Umbilical cord (tissue), 2 donors: Measurements from ENCODE around the gene NDUFS1. TPM values are rescaled to one million over a fixed set of nuclear protein-coding genes. Genes with fewer than 3 reads are reported as not detected.
"Not testable (repeated sequence)": the region's sequence is repeated elsewhere in the genome, so short reads cannot be mapped to it uniquely, and the experiment has no call there.

Source experiments
- DNase-seq: peaks from one replicate; pipeline ENCODE4 v3.0.0-alpha.2; 2015; ENCODE audit warnings: low spot score
- total RNA-seq: library from RNA; depleted of rRNA; stranded (reverse); fragments of >200 nt; gene quantifications from one replicate; pipeline ENCODE4 v1.2.3, GENCODE V29; 2014; ENCODE audit warnings: low replicate concordance; ENCODE audit not compliant: insufficient read depth

NDUFS1 gene
- 81.1 TPM for total RNA-seq

DNA sequence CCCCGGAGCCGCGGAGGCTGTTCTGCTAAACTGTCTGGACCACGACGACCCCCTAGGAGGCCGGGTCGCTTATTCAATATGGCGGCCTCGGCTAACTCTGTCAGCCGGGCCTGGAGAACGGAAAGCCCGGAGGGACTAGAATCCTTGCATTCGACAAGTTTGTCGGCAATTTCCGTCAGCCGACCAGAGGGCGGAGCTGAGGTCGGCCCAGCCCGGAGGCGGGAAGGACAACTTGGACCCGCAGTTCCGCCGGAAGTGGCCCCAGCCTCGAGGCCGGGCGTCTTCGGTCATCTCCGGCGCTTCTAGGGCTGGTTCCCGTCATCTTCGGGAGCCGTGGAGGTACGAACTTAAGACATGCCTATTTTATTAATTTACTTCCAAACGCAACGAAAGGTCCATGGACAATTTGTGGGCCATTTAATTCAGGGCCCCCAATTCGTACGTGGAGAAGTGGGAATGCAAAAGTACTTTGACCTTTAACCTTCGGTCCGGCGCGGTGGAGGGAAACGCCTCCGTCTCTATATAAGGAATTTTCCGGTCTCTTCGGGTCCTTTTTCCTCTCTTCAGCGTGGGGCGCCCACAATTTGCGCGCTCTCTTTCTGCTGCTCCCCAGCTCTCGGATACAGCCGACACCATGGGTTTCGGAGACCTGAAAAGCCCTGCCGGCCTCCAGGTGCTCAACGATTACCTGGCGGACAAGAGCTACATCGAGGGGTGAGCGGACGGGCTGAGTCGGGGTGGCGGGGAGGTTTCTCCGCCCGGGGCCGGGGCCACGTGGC is at the start of gene NDUFS1, which contains the start of gene EEF1B2:
Gene NDUFS1 (minus strand): TSS at position 99 of the 779 bp plus-strand sequence. CDS start 5,766 bp downstream, outside the sequence.
Gene EEF1B2 (plus strand): TSS at position 550 of the 779 bp plus-strand sequence. CDS start 85 bp downstream, at position 635.
- DNase-seq, result peak; percentile 99

DNA sequence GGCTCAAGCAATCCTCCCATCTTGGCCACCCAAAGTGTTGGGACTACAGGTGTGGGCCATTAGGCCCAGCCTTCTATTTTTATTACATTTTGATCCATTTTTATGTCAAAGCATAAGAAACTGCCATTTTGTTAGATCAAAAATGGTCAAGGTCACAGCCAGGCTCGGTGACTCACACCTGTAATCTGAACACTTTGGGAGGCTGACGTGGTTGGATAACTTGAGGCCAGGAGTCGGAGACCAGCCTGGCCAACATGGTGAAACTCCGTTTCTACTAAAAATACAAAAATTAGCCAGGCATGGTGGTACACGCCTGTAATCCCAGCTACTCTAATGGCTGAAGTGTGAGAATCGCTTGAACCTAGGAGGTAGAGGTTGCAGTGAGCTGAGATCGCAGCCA is 49.7 kb upstream of the NDUFS1 start:
- no peak for DNase-seq

DNA sequence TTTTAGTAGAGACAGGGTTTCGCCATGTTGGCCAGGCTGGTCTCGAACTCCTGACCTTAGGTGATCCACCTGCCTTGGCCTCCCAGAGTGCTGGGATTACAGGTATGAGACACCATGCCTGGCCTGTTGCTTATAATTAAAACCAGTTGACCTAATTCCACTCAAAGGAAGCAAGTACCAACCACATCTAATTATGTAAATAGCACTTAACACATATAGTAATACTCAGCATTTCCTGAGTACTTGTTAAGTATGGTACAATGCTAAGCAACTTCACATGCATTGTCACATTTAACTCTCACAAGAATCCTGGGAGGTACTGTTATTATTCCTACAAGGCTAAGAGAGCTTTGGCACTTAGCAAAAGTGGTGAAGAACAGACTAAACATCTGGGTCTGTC is 48.1 kb upstream of the NDUFS1 start:
- DNase-seq, result not testable (repeated sequence)

DNA sequence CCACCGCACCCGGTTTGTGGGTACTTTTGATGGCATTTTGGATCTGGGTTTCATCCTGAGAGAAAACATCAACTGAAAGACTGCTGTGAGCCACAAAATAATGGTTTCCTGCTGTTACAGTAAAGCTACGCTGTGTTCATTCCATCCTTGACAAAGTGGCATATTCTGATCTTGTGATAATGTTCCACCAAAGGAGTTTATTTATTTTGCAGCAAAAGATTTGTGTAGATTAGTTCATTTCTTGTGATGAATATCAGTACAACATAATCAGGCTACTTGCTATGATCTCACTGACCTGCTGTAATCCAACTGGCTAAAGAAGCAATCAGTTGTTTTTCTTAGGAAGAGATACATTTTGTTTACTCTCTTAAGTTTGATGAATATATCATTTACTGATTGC is 45.5 kb upstream of the NDUFS1 start:
- DNase-seq, result no peak

DNA sequence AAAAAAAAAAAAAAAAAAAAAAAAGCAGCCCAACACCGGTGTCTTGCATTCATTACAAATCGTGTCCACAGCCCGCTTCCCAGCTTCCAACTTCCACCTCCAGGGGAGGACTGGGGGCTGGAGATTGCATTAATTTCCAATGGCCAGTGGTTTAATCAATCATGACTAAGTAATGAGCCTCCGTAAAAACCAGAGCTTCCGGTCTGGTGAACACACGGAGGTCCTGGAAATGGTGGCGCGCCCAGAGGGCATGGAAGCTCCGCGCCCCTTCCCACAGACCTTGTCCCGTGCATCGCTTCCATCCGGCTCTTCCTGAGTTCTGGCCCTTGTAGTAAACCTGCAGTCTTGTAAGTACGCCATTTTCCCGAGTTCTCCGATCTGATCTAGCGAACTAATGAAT is 44.1 kb upstream of the NDUFS1 start:
- DNase-seq, result no peak

DNA sequence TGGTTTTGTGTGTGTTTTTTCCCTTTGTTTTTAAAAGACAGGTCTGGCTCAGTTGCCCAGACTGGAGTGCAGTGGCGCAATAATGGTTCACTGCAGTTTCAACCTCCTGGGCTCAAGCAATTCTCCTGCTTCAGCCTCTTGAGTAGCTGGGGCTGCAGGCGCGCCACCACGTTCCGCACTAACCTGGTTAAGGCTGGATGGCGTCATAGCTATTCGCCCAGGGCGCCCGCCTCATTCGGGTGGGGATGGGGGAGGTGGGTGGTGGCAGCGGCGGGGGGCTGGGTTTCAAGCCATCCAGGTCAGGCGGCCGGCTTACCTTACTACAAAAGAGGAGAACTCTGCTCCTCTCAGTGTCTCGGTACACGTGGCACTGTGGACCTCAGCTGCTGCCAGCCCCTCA is 43.2 kb upstream of the NDUFS1 start:
- no peak for DNase-seq

DNA sequence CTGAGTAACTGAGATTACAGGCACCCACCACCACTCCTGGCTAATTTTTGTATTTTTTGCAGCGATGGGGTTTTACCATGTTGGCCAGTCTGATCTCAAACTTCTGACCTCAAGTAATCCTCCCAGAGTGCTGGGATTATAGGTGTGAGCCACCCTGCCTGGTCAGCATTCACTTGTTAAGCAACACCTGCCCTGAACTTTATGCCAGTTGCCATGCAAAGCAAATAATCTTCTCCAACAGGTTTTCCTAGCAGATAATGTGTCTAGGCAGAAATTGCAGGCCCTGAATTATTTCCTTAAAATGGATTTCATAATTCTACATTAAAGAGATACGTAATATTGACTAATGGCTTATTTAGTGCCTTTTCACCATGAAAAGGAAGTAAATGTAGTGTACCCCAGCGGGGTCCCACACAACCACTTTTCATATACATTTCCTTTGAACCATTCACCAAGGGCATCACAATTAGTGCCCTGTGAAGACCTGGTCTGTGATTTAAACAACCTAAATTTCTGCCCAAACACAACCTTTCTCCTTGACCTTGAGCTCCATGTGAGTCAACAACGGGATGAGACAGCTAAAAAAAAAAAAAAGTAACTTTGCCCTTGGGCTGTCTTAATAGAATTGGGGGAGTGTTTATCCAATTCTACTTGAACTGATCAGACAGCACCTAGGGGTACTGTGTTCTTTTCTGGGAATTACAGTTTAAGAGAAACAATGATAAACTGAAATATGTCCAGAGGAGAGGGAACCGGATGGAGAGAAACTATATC is 42.0 kb upstream of the NDUFS1 start:
- DNase-seq, result no peak

DNA sequence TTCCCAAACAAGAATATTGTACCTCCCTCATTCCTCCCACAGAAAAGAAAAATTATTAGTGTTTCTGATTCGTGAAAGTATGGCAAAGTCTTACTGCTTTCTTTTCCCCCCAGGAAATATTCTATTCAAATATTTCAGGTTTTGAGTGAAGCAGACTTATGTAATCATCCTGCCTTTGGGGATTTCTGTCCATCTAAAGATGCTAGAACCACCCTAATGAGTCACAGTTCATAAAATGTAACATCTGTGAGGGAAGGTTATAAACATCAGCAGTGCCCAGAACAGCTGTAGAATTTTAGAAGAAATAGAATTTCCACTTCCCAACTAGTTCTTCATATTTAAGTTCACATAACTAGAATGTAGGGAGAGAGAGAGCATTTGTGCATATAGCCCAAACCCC is 39.4 kb upstream of the NDUFS1 start:
- peak; percentile 71 for DNase-seq

DNA sequence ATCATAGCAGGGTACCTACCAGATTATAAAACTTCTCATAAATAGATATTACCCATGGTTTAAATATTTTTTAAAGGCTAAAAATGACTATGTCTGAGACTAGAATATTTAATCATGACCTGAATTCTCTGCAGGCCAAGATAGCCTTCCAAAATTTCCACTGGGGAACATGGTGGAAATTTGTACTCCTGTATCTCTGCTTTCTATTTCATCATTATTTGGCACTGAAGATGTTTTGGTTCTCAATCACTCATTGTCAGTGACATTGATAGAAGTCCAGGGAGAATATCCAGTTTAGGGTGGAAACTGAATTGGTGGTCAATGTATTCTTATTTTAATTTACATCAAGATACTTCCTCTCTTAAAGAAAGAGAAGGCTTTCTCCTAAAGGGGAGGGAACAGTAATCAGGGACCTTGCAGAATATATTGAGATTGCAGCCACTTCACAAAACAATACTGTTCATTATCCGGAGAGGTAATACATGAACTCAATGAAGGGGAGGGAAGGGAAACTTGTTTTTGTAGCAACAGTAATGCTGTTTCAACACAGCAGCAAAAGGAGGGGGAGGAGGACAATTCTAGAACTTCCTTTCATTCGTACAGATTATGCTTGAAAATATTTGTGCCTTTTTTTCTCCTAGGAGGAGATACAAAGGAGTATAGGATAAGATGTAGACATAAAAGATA is 34.6 kb upstream of the NDUFS1 start:
- no peak for DNase-seq

DNA sequence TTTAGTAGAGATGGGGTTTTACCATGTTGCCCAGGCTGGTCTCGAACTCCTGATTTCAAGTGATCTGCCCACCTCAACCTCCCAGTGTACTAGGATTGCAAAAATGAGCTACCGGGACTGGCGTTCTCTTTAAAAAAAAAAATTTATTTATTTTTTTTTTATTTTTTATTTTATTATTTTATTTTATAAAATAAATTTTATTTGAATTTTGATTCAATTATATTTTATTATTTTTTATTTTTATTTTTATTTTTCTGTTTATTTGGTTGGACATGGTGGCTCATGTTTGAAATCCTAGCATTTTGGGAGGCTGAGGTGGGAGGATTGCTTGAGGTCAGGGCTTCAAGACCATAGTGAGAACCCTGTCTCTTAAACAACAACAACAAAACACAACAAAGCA is 32.9 kb upstream of the NDUFS1 start:
- no peak for DNase-seq

DNA sequence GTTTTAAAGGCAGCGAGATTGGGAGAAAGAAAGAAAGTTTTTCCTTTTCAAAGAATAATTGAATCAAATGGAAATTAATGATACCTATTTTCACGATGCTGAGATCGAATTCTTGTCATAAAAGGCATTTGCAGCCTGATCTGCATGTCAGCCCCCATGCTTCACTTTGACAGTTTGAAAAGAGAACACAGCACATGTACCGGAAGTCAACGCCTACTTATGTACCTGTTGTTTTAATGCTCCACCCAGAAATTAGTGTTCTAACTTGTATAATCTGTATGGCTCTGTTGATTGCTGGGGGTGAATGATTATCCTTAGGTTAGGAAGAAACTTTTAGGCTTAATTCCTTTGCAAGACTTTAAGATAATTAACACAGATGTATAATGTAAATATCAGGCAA is 31.4 kb upstream of the NDUFS1 start:
- no peak for DNase-seq

DNA sequence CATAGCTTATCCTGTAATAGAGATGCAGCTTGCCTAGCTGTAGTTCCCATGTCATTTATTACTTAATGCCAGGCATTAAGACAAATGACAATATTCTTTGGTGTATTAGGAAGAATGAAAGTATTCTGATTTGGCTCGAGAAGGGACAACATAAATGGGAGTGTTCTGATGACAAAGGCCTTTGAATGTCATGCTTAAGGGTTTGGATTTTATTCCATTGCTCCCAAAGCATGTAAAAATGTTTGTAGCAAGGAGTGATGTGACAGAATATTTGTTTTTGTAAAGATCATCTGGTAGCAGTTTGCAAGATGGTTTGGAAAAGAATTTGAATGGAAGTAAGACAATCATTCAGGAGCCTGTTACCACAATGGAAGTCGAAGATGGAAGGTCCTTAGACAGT is 30.9 kb upstream of the NDUFS1 start:
- no peak for DNase-seq

DNA sequence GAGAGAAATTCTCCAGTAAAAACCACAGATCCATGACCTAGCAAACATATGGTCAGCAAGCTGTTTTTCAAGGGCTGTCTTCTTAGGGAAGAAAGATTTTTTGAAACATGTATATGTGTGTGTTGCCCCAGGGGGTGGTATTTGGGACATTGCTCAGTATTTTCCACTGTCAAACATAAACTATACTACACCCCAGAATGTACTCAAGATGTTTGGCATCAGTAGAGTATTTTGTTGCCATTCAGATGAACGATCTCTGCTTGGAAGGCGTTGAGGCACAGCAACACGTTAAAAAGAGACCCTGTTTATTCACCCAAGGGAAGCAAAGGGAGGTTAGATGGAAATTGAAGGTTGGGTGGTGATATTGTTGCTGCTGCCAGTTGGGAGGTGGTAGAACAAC is 30.4 kb upstream of the NDUFS1 start:
- DNase-seq, result no peak

DNA sequence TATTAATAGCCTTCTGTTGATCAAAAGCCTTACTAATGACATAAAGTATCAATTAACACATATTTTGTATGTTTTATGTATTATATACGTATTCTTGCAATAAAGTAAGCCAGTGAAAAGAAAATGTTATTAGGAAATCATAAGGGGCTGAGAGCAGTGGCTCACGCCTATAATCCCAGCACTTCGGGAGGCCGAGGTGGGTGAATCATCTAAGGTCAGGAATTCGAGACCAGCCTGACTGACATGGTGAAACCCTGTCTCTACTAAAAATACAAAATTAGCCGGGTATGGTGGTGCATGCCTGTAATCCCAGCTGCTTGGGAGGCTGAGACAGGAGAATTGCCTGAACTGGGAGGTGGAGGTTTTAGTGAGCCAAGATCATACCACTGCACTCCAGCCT is 22.3 kb upstream of the NDUFS1 start:
- DNase-seq, result not testable (repeated sequence)

DNA sequence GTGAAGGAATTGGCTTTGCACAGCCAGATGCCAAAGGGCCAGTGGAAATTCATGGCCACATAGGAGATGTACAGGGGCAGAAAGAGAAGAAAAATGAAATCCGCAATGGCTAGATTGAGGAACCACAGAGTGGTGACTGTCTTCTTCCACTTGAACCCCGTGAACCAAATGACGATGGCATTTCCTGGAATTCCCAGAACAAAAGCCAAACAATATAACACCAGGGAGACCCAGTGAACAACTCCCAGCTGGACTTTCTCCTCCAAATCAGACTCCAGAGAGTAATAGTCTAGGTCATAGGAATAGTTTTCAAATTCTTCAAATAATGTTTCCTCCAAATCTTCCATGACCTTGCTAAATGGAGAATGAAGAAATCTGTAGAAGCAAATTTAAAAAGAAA is 17.7 kb upstream of the NDUFS1 start:
- no peak for DNase-seq

DNA sequence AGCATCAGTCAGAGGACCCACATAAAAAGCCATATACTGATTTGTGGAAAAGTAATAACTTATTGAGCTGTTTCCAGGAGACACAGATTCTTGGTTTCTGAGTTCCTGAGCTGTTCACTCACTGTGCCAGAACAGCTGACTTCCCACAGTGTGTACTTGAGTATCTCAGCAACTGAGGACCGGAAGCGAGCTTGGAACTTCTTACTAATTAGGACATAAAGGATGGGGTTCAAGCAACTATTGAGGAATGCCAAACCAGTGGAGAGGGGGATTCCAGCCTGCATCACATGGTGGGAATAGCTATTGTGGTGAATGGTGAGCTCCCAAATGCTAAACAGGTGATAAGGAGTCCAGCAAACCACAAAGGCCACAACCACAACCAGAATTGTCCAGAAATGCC is 16.9 kb upstream of the NDUFS1 start:
- DNase-seq, result no peak

DNA sequence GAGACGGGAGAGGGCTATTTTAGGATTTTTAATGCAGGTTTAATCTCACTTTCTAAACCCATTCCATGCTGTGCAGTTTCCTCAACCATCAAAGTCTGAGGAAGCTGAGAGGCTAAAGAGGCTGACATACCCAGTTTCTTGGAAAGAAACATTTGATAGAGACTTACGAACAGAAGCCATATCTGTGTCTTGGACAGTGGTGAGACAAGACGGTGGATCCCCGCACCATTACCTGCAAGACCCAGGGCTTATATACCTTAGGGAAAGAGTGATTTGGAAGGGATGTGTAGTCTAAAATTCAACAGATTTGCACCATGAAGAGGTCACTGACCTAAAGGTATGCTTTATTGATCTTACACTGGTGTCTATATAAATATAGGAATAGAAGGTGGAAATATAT is 13.9 kb upstream of the NDUFS1 start:
- no peak for DNase-seq

DNA sequence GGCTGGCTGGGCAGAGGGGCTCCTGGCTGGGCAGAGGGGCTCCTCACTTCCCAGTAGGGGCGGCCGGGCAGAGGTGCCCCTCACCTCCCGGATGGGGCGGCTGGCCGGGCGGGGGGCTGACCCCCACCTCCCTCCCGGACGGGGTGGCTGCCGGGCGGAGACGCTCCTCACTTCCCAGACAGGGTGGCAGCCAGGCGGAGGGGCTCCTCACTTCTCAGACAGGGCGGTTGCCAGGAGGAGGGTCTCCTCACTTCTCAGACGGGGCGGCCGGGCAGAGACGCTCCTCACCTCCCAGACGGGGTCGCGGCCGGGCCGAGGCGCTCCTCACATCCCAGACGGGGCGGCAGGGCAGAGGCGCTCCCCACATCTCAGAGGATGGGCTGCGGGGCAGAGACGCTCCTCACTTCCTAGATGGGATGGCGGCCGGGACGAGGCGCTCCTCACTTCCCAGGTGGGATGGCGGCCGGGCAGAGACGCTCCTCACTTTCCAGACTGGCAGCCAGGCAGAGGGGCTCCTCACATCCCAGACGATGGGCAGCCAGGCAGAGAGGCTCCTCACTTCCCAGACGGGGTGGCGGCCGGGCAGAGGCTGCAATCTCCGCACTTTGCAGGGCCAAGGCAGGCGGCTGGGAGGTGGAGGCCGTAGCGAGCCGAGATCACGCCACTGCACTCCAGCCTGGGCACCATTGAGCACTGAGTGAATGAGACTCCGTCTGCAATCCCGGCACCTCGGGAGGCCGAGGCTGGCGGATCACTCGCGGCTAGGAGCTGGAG is 12.6 kb upstream of the NDUFS1 start:
- DNase-seq, result not testable (repeated sequence)

DNA sequence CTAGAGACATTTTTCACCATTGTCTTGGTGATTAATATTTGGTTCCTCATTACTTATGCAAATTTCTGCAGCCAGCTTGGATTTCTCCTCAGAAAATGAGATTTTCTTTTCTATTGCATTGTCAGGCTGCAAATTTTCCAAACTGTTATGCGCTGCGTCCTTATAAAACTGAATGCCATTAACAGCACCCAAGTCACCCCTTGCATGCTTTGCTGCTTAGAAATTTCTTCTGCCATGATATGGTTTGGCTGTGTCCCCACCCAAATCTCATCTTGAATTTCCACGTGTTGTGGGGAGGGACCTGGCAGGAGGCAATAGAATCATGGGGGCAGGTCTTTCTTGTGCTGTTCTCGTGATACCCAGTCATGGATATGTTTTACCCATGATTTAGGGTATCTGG is 9.0 kb upstream of the NDUFS1 start:
- DNase-seq, result not testable (repeated sequence)

DNA sequence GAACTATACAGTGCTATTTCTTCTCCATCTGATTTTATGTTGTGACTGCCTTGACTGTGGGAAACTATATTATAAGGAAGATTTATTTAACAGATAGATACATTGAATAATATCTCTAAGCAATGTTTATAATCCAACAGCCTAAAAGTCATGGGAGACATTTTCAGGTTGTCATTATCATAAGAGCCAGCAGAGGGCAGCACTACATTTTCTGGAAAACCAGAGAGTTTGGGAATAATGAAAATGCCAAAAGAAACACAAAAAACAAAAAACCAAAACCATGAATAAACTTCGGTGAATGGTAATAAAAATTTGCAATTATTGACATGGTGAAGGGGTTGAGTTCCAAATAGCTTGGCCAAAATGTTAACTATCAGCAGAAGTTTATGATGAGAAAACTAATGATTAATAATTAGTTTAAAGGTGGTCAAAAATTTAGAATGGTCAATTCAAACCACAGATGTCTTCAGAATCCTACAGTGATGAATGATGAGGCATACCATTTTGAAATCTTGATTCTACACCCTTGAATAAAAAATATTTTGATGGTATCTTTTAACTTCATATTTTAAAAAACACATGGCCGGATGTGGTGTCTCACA is 5.1 kb upstream of the NDUFS1 start:
- peak; percentile 54 for DNase-seq

DNA sequence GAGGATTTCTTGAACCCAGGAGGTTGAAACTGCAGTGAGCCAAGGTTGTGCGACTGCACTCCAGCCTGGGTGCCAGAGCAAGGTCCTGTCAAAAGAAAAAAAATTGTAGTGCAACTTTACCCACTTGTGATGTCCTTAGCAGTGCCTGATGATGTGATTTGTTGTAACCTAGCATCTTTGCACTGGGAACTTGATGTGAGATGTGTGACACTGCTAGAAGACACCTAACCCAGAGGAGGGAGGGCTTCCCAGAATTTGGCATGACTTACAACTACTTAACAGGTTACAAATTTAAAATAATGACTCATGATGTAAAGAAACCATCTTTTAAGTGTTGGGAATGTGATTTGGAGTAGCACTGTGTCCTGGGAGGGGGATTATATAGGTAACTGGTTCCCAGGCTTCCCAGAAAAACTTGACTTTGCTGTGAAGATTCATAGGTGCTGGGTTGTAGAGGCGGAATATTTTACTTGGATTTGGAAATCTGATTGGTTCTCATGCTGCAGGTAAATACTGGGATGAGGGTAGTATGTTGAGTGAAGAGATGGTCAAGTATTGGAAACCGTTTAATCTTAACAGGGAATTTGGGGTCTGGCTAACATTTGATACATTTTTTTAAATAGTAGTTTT is 4.1 kb upstream of the NDUFS1 start:
- no peak for DNase-seq
